HUES6 (cell line): Measurements from ENCODE around the gene HAX1.

Experiments used
- H3K27ac ChIP-seq: 2 replicates; pipeline ENCODE4 v1.7.0; 2013; ENCODE audit warnings: low read depth, mild to moderate bottlenecking, low read length, inconsistent platforms
- H3K27me3 ChIP-seq: 2 replicates; pipeline ENCODE4 v1.6.1; 2013; ENCODE audit warnings: low read length; ENCODE audit not compliant: control insufficient read depth, insufficient read depth
- H3K36me3 ChIP-seq: 2 replicates; pipeline ENCODE4 v1.6.1; 2013; ENCODE audit warnings: low read length; ENCODE audit not compliant: control insufficient read depth, insufficient read depth
- H3K4me1 ChIP-seq: 2 replicates; pipeline ENCODE4 v1.6.1; 2013; ENCODE audit warnings: low read length; ENCODE audit not compliant: control insufficient read depth, insufficient read depth
- H3K4me3 ChIP-seq: 2 replicates; pipeline ENCODE4 v1.5.1; 2013; ENCODE audit warnings: low read depth, low read length
- H3K9ac ChIP-seq: one replicate; pipeline ENCODE4 v1.6.1; 2013; ENCODE audit warnings: mild to moderate bottlenecking, low read length
- H3K9me3 ChIP-seq: 2 replicates; pipeline ENCODE4 v1.6.1; 2013; ENCODE audit warnings: low read depth, low read length; ENCODE audit not compliant: control insufficient read depth, insufficient read depth

HAX1 gene

GRCh38 chr1:154241703-154242351 lies 30.6 kb upstream of the HAX1 start:
- Histone ChIP-seq H3K4me1 (no peaks in the 10 kb centered on the region), H3K36me3 (peaks cover 98% of the 10 kb centered on the region), H3K9me3 (no peaks in the 10 kb centered on the region), H3K9ac (no peak overlapping the region), H3K27ac (no peak overlapping the region), H3K27me3 (no peaks in the 10 kb centered on the region), H3K4me3 (no peak overlapping the region)

- H3K27ac ChIP-seq = no peak overlapping the region
- peaks cover 100% of the 10 kb centered on the region for H3K36me3 ChIP-seq
- H3K4me1 ChIP-seq = no peaks in the 10 kb centered on the region
- no peak overlapping the region for H3K9ac ChIP-seq
- H3K27me3 ChIP-seq = no peaks in the 10 kb centered on the region
- no peaks in the 10 kb centered on the region for H3K9me3 ChIP-seq
- H3K4me3 ChIP-seq = no peak overlapping the region
These were observed 18.8 kb upstream of the HAX1 start for GRCh38 chr1:154253671-154254070.

DNA sequence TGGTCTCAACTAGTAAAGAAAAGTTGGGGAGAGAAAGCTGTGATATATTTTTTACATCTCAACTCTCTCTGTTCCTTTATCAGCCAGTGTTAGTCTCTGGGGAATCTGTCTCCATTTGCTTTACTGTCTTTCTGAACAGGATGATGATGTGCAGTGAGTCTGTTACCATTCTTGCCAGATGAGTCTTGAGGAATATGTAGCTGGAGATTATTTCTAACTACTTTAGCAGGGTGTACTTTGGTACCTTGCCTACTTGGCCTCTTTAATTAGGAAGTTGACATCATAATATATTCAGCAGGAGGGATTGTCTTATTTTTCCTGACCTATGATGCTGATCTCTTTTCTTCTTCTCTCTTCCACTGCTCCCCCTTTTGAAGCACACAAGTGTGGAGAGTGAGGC lies 15.7 kb upstream of the HAX1 start:
- H3K36me3 ChIP-seq = peaks cover 100% of the 10 kb centered on the region
- H3K9ac ChIP-seq = no peak overlapping the region
- no peak overlapping the region for H3K27ac ChIP-seq
- H3K4me1 ChIP-seq = no peaks in the 10 kb centered on the region
- H3K4me3 ChIP-seq = no peak overlapping the region
- no peaks in the 10 kb centered on the region for H3K27me3 ChIP-seq
- no peaks in the 10 kb centered on the region for H3K9me3 ChIP-seq

DNA sequence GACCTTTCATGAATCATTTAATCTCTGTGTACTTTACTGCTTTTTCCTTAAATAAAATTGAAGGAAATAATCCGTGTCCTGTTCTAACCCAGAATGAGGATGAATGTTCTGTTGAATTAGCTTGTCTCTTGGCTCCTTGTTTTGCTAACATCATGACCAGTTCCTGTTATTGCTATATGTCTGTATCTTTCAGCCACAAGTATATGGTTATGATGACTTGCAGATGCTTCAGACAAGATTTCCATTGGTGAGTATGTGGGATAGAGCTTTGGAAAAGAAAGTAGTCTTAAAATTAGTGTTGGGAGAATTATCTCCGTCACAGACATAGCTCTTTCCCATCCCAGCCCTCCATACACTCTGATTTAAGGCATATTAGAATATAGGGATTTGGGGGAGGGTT lies 13.6 kb upstream of the HAX1 start:
- Histone ChIP-seq H3K36me3 (peaks cover 100% of the 10 kb centered on the region), H3K4me3 (no peak overlapping the region), H3K27ac (no peak overlapping the region), H3K9me3 (no peaks in the 10 kb centered on the region), H3K9ac (no peak overlapping the region), H3K4me1 (no peaks in the 10 kb centered on the region), H3K27me3 (no peaks in the 10 kb centered on the region)

DNA sequence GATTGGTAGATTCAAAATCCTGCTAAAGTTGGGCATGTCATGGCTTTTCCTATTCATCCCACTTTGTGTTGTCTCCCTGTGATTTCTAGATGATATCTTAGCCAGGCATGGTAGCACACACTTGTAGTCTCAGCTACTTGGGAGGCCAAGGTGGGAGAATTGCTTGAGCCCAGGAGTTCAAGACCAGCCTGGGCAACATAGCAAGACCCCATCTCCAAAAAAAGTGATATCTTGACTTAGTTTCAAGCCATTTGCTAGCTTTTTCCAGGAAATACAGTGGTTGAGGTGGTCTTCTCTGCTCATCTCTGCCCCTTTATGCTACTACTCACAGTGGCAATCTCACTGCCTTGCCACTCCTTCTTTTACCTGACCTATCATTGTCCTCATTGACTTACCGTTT lies 12.3 kb upstream of the HAX1 start:
- Histone ChIP-seq H3K27me3 (no peaks in the 10 kb centered on the region), H3K4me1 (no peaks in the 10 kb centered on the region), H3K4me3 (no peak overlapping the region), H3K36me3 (peaks cover 100% of the 10 kb centered on the region), H3K9me3 (no peaks in the 10 kb centered on the region), H3K9ac (no peak overlapping the region), H3K27ac (no peak overlapping the region)

- no peak overlapping the region for H3K9ac ChIP-seq
- H3K4me1 ChIP-seq = no peaks in the 10 kb centered on the region
- no peak overlapping the region for H3K4me3 ChIP-seq
- H3K27ac ChIP-seq = no peak overlapping the region
- peaks cover 93% of the 10 kb centered on the region for H3K36me3 ChIP-seq
- no peaks in the 10 kb centered on the region for H3K9me3 ChIP-seq
- H3K27me3 ChIP-seq = no peaks in the 10 kb centered on the region
These were observed 8.7 kb upstream of the HAX1 start for GRCh38 chr1:154263465-154264332.

GRCh38 chr1:154264454-154264853 lies 8.0 kb upstream of the HAX1 start:
- H3K27me3 ChIP-seq = no peaks in the 10 kb centered on the region
- H3K36me3 ChIP-seq = peaks cover 93% of the 10 kb centered on the region
- H3K4me3 ChIP-seq = no peak overlapping the region
- no peaks in the 10 kb centered on the region for H3K9me3 ChIP-seq
- H3K4me1 ChIP-seq = no peaks in the 10 kb centered on the region
- no peak overlapping the region for H3K27ac ChIP-seq
- H3K9ac ChIP-seq = no peak overlapping the region

DNA sequence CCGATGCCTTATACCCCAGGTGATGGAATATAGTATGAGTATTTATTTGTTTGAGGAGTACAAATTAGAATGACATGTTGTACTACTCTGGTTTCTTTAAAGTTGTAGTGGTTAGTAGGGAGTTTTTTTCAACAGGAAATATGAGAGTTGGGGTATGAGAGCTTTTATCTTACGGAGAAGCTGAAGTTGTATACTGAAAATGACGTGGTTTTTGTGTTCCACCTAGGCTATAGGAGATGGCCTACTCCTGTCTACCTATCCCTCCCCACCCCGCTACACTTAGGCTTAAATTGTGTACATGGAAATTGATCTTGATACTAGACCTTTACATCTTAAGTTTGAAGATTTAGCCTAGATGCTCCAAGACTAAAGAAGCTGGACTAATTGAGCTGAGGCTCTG lies 6.8 kb upstream of the HAX1 start:
- Histone ChIP-seq H3K9me3 (no peaks in the 10 kb centered on the region), H3K27me3 (no peaks in the 10 kb centered on the region), H3K9ac (no peak overlapping the region), H3K4me1 (no peaks in the 10 kb centered on the region), H3K4me3 (no peak overlapping the region), H3K36me3 (peaks cover 91% of the 10 kb centered on the region), H3K27ac (no peak overlapping the region)

- Histone ChIP-seq H3K27me3 (no peaks in the 10 kb centered on the region), H3K36me3 (peaks cover 60% of the 10 kb centered on the region), H3K9ac (no peak overlapping the region), H3K9me3 (no peaks in the 10 kb centered on the region), H3K4me1 (peaks cover 4% of the 10 kb centered on the region; the same call in 1 of the 2 replicates), H3K4me3 (no peak overlapping the region), H3K27ac (no peak overlapping the region)
These were observed 1.6 kb upstream of the HAX1 start for GRCh38 chr1:154270833-154271232.

DNA sequence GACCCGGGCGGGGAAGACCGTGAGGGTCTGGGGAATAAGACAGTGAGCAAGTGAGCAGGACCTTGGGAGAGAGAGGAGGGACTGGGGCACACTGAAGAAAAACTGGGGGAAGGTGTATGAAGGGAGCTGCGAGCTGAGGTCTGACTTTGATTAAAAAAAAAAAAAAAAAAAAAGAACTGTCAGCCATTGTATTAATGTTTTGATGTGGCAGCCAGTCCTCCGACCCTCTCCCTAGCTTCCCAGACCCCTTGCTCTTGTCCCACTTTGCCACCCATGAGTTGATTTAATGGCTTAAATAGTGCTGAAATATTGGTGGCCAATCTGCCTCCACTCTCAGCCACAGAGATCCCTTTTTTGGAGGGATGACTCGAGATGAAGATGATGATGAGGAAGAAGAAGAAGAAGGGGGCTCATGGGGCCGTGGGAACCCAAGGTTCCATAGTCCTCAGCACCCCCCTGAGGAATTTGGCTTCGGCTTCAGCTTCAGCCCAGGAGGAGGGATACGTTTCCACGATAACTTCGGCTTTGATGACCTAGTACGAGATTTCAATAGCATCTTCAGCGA lies 652 bp downstream of the HAX1 start:
- Histone ChIP-seq H3K36me3 (peaks cover 44% of the 10 kb centered on the region), H3K4me3 (peak overlapping the region; percentile 88), H3K9ac (peak overlapping the region; percentile 94), H3K4me1 (peaks cover 4% of the 10 kb centered on the region; the same call in 1 of the 2 replicates), H3K9me3 (no peaks in the 10 kb centered on the region), H3K27me3 (no peaks in the 10 kb centered on the region), H3K27ac (peak overlapping the region; percentile 80)

DNA sequence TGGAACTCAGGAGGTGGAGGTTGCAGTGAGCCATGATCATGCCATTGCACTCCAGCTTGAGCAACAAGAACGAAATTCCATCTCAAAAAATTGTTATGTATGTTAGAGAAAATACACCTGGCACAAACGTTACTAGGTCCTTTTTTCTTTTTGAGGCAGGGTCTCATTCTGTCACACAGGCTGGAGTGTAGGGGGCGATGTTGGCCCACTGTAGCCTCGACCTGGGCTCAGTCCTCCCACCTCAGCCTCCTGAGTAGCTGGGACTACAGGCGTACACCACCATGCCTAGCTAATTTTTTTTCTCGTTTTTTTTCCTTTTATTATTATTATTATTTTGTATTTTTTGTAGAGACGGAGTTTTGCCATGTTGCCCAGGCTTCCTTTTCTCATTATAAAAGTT lies 4.4 kb downstream of the HAX1 start:
- peaks cover 4% of the 10 kb centered on the region; the same call in 1 of the 2 replicates for H3K4me1 ChIP-seq
- H3K9ac ChIP-seq = no peak overlapping the region
- H3K36me3 ChIP-seq = peaks cover 20% of the 10 kb centered on the region
- H3K4me3 ChIP-seq = no peak overlapping the region
- H3K27ac ChIP-seq = no peak overlapping the region
- H3K9me3 ChIP-seq = no peaks in the 10 kb centered on the region
- no peaks in the 10 kb centered on the region for H3K27me3 ChIP-seq
